Inflammatory macrophage (primary cell): ENCODE results near the gene ZNF90.
A peak's percentile ranks its signal among the peaks of the same experiment; 100 is the strongest.
"Not testable (repeated sequence)": the region's sequence is repeated elsewhere in the genome, so short reads cannot be mapped to it uniquely, and the experiment has no call there.

Experiments used
- DNase-seq, 2 donors: peaks; one replicate each; pipeline ENCODE4 v3.0.0-alpha.2; 2020 to 2022

The ZNF90 gene

GRCh38 chr19:20103091-20103740 is 25.4 kb downstream of the ZNF90 start:
- no peak for DNase-seq

GRCh38 chr19:20107301-20107700 is 29.5 kb downstream of the ZNF90 start:
- no peak for DNase-seq

- not testable (repeated sequence) for DNase-seq
Measured at GRCh38 chr19:20118064-20118839, 40.5 kb downstream of the ZNF90 start.

- no peak for DNase-seq
Measured at GRCh38 chr19:20124879-20125278, 47.1 kb downstream of the ZNF90 start.

GRCh38 chr19:20132933-20133332 is 55.1 kb downstream of the ZNF90 start:
- not testable (repeated sequence) for DNase-seq

GRCh38 chr19:20137714-20138113 is 59.9 kb downstream of the ZNF90 start:
- DNase-seq = not testable (repeated sequence)

GRCh38 chr19:20151617-20152145 is 73.9 kb downstream of the ZNF90 start:
- no peak for DNase-seq

- not testable (repeated sequence) for DNase-seq
Measured at GRCh38 chr19:20152506-20152905, 74.7 kb downstream of the ZNF90 start.

- no peak for DNase-seq
Measured at GRCh38 chr19:20153281-20153680, 75.5 kb downstream of the ZNF90 start.

- no peak for DNase-seq
Measured at GRCh38 chr19:20154636-20155035, 76.8 kb downstream of the ZNF90 start.

- DNase-seq = no peak
Measured at GRCh38 chr19:20162821-20163220, 85.0 kb downstream of the ZNF90 start.

- DNase-seq = no peak
Measured at GRCh38 chr19:20164456-20164855, 86.7 kb downstream of the ZNF90 start.

- no peak for DNase-seq
Measured at GRCh38 chr19:20165971-20166592, 88.3 kb downstream of the ZNF90 start.

GRCh38 chr19:20167020-20167644 is 89.3 kb downstream of the ZNF90 start, which contains the start of gene ZNF486:
TSS of gene ZNF486 (plus strand) at chr19:20167214. CDS start at chr19:20167331, 117 bp downstream.
- DNase-seq = peak; percentile 90 to 97

- peak in 1 of 2 donors; percentile 1 for DNase-seq
Measured at GRCh38 chr19:20167651-20168122, 89.9 kb downstream of the ZNF90 start.
